ENCODE results near the gene MYOM3. TPM values are rescaled to one million over a fixed set of nuclear protein-coding genes. Genes with fewer than 3 reads are reported as not detected.

Gene MYOM3
- total RNA-seq, 1 experiment from 2014 or later = 7.9 TPM

DNA sequence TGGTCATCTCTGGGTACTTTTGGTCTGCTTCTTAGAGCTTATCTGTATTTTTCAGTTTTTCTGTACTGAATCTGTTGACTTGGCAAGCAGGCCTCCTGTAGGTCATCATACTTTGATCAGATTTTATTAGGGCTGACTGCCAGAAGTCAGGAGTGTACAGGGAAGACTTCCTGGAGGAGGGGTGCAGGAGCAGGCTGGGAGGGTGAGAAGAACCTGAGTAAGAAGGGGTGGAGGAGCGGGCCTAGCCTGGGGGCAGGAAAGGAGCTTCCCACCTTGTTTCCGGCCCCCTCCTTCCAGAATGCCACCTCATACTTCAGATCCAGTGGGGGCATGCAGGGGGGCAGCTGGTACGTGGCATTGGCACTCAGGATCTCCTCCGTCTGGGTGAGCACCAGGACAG lies 49.3 kb upstream of the MYOM3 start (continued):
- TF ChIP-seq, protein P1, sequence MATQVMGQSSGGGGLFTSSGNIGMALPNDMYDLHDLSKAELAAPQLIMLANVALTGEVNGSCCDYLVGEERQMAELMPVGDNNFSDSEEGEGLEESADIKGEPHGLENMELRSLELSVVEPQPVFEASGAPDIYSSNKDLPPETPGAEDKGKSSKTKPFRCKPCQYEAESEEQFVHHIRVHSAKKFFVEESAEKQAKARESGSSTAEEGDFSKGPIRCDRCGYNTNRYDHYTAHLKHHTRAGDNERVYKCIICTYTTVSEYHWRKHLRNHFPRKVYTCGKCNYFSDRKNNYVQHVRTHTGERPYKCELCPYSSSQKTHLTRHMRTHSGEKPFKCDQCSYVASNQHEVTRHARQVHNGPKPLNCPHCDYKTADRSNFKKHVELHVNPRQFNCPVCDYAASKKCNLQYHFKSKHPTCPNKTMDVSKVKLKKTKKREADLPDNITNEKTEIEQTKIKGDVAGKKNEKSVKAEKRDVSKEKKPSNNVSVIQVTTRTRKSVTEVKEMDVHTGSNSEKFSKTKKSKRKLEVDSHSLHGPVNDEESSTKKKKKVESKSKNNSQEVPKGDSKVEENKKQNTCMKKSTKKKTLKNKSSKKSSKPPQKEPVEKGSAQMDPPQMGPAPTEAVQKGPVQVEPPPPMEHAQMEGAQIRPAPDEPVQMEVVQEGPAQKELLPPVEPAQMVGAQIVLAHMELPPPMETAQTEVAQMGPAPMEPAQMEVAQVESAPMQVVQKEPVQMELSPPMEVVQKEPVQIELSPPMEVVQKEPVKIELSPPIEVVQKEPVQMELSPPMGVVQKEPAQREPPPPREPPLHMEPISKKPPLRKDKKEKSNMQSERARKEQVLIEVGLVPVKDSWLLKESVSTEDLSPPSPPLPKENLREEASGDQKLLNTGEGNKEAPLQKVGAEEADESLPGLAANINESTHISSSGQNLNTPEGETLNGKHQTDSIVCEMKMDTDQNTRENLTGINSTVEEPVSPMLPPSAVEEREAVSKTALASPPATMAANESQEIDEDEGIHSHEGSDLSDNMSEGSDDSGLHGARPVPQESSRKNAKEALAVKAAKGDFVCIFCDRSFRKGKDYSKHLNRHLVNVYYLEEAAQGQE (IDR thresholded peaks at IDR 0.05; ENCODE audit: low read depth) = no peak
- TF ChIP-seq SRF (IDR thresholded peaks at IDR 0.05; ENCODE audit: low read depth) (no peak), CEBPB (IDR thresholded peaks at IDR 0.05; ENCODE audit: low read depth) (no peak), SP1 (IDR thresholded peaks at IDR 0.05; ENCODE audit: low read depth) (no peak)

DNA sequence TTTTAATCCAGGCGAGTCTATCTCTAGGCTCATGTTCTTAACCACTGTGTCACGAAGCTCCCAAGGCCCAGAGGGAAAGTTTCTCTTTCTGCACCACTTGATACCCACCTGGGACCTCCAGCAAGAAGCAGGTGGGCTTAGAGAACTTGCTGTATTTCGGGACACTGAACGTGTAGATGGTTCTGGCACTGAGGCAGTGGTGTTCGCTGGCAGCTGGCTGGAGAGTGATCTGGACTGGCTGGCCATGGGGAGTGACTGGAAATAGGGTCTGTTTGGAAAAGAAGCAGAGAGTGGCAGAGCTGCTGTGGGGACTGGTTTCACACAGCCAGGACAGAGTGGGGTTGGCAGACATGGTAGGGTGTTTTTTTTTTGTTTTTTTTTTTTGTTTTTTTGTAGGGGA lies 47.4 kb upstream of the MYOM3 start:
- intact Hi-C loops (cut with micrococcal nuclease) = no loop called here
- Histone ChIP-seq H3K36me3 (ENCODE audit: control insufficient read depth in 1 of 2, insufficient read depth in 2 of 2, low read length in 2 of 2) (peaks cover 0 to 4% of the 10 kb centered on the region in 2 experiments; a peak in 2 of 4 replicates), H3K4me2 (ENCODE audit: low read length) (no peak overlapping the region), H3K27ac (ENCODE audit: low read depth, low read length) (no peak overlapping the region), H3K4me3 (replicated peaks in 1 of 2; ENCODE audit: low read depth in 1 of 2, low read length in 2 of 2) (no peak overlapping the region), H3K27me3 (ENCODE audit: insufficient read depth, low read length) (no peaks in the 10 kb centered on the region), H3K4me1 (ENCODE audit: control insufficient read depth in 1 of 2, insufficient read depth in 2 of 2, low read length in 2 of 2) (no peaks in the 10 kb centered on the region), H3K79me2 (ENCODE audit: insufficient read depth, low read length) (no peaks in the 10 kb centered on the region), H3K9me3 (ENCODE audit: control insufficient read depth in 1 of 2, insufficient read depth in 1 of 2, low read depth in 1 of 2, low read length in 2 of 2) (no peaks in the 10 kb centered on the region), H3K9ac (ENCODE audit: low read length) (no peak overlapping the region), H2AFZ (ENCODE audit: low read depth, low read length, poor library complexity, severe bottlenecking) (no peak overlapping the region), H3K9me2 (ENCODE audit: insufficient read depth) (no peaks in the 10 kb centered on the region), H4K20me1 (ENCODE audit: insufficient read depth) (no peaks in the 10 kb centered on the region)
- ChIA-PET CTCF (interaction anchor here (1.4 kb wide), 1 partner anchor 9 kb away, joined by 6 read pairs; no protein-coding TSS in a partner anchor), RAD21 (ENCODE audit: low non-redundant PET in 1 of 2, low total read pairs in 2 of 2, uncharacterized antibody in 2 of 2, unreplicated experiment in 2 of 2) (no interaction called here), POLR2A (no interaction called here)
- BruUV-seq (replicated peaks) = no TSS peak
- no peak for ATAC-seq
- no peak for DNase-seq (ENCODE audit: low read depth, low spot score)
- no peak for TF ChIP-seq ELF1 (IDR thresholded peaks at IDR 0.05; ENCODE audit: borderline replicate concordance, low read depth)
- TF ChIP-seq POLR2A (IDR thresholded peaks at IDR 0.05; ENCODE audit: borderline replicate concordance, extremely low read depth, insufficient read depth, insufficient read length) = no peak
- TF ChIP-seq, protein P2, sequence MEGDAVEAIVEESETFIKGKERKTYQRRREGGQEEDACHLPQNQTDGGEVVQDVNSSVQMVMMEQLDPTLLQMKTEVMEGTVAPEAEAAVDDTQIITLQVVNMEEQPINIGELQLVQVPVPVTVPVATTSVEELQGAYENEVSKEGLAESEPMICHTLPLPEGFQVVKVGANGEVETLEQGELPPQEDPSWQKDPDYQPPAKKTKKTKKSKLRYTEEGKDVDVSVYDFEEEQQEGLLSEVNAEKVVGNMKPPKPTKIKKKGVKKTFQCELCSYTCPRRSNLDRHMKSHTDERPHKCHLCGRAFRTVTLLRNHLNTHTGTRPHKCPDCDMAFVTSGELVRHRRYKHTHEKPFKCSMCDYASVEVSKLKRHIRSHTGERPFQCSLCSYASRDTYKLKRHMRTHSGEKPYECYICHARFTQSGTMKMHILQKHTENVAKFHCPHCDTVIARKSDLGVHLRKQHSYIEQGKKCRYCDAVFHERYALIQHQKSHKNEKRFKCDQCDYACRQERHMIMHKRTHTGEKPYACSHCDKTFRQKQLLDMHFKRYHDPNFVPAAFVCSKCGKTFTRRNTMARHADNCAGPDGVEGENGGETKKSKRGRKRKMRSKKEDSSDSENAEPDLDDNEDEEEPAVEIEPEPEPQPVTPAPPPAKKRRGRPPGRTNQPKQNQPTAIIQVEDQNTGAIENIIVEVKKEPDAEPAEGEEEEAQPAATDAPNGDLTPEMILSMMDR (IDR thresholded peaks at IDR 0.05 in 2 of 3, conservative IDR thresholded peaks at IDR 0.05 in 1 of 3; ENCODE audit: borderline replicate concordance in 1 of 3, insufficient read depth in 1 of 3, low read depth in 2 of 3, low read length in 2 of 3) = no peak
- no peak for TF ChIP-seq EZH2phosphoT487 (IDR thresholded peaks at IDR 0.05; ENCODE audit: borderline replicate concordance)
- TF ChIP-seq EGR1 (IDR thresholded peaks at IDR 0.05; ENCODE audit: low read depth) = no peak
- no peak for TF ChIP-seq TCF7L2 (IDR thresholded peaks at IDR 0.05; ENCODE audit: borderline replicate concordance, extremely low read depth, insufficient read depth, insufficient read length)
- no peak for TF ChIP-seq ZNF274 (IDR thresholded peaks at IDR 0.05; ENCODE audit: low read depth, low read length)
- TF ChIP-seq ZFX (IDR thresholded peaks at IDR 0.05) = no peak
- no peak for TF ChIP-seq FOSL1 (IDR thresholded peaks at IDR 0.05; ENCODE audit: low read depth)
- TF ChIP-seq JUND (IDR thresholded peaks at IDR 0.05) = no peak
